Left forelimb (tissue), 1 donor: ENCODE measurements around the gene UGT1A1.
A peak's percentile ranks its signal among the peaks of the same experiment; 100 is the strongest.

Experiments
- DNase-seq: peaks from one replicate; pipeline ENCODE4 v3.0.0-alpha.2; 2018; ENCODE audit warnings: low spot score

The UGT1A1 gene

GRCh38 chr2:233798335-233799086, 38.4 kb downstream of the UGT1A1 start:
- DNase-seq = peak; percentile 49

DNA sequence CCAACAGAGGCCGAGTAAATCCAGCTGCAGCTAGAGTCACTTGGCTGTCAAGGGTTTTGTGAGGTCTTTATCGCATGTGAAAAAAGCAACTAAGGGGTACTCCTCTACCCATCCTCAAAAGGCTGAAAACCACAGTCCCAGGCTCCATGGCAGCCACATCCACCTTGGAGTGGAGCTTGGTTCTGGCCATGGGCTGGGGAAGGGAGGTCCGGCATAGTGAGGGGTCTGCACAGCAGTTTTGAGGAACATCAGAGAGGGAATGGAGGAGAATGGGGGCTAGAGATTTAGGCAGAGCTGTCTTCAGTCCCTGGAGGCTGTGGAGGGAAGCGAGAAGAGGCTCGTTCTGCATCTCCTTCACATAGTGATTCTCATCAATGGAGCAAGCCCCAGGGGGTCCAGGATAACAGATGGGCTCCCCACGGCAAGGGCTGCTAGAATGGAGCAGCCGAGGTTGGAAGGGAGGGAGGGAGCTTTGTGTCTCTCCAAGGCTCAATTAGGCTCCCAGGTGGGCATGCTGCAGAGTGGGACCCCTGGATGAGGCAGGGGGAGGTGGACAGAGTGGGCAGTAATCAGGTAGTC, 39.1 kb downstream of the UGT1A1 start:
- peak; percentile 34 for DNase-seq

GRCh38 chr2:233799716-233800115, 39.6 kb downstream of the UGT1A1 start:
- no peak for DNase-seq

GRCh38 chr2:233800208-233800607, 40.1 kb downstream of the UGT1A1 start:
- DNase-seq = peak; percentile 58

DNA sequence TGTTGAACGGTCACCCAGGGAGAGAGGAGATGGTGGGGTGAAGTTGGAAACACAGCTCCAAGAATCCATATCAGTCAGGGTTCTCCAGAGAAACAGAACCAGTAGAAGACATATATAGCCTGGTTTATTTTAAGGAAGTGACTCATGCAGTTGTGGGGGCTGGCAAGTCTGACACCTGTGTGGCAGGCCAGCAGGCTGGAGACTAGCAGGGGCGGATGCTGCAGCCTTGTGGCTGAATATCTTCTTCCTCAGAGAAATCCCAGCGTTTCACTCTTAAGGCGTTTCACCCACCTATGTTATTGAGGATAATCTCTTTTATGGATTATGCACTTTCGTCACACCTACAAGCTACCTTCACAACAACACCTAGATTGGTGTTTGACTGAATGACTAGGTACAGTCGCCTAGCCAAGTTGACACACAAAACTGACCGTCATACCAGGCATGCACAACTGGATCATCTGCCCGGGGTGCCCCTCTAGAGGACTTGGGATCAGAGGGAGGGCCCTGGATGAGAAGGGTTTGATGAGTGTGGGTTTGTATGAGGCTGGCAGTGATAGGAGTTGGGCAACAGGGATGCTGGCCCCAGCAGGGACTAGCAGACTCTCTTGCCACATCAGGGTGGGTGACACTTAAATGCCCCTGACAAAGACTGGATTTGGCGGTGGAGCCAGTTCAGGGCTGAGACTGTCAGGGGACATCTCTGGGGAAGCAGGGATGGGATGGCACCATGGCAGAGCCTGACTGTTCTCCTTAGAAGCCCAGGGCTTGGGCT, 41.5 kb downstream of the UGT1A1 start:
- DNase-seq = no peak

- no peak for DNase-seq
Measured at GRCh38 chr2:233802132-233802815, 42.2 kb downstream of the UGT1A1 start.

GRCh38 chr2:233803292-233803911, 43.3 kb downstream of the UGT1A1 start:
- peak; percentile 55 for DNase-seq

- peak; percentile 45 for DNase-seq
Measured at GRCh38 chr2:233803994-233804393, 43.9 kb downstream of the UGT1A1 start.

- no peak for DNase-seq
Measured at GRCh38 chr2:233807215-233807865, 47.3 kb downstream of the UGT1A1 start.

DNA sequence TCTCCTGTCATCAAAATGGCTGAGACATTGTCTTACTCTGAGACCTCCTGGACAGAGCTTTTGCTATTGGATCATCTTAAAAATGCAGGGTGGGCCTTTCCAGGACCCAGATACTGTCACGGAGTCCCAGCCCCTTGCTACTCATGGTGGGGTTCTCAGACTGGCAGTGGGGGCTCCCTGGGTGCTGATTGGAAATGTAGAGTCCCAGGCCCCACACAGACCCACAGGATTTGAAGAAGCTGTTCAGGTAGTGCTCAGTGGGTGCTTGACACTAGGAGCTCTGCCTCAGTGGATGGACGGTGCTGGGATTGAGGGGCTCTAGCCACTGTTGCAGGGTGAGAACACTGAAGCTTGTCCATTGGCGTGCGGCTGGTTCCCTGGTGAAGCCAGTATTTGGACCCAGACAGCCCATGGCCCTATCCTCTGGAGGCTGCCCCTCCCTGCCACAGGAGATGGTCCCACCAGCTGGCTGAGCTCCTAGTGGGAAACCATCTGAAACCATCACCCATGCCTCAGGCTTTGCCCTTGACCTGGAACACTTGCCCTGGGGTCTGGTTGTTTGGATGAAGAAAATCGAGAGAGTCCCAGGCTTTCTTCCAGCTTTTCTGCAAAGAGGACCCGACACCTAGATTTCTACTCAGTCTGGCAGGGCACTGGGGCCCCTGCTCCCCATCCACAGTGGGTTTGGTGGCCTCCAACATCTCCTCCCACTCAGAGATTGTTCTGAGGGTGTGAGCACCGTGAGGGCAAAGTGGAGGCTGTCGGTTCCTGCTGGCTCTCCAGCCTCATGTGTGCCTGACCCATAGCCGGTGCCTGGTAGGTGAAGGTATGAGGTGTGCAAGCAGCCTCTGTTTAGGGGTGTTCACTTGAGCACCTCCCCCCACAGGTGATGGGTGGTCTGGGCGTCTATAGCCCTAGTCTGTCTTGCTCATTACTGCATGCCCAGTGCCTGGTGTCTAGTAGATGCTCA, 48.2 kb downstream of the UGT1A1 start:
- peak; percentile 55 for DNase-seq

GRCh38 chr2:233810385-233810784, 50.3 kb downstream of the UGT1A1 start:
- DNase-seq = no peak

- DNase-seq = no peak
Measured at GRCh38 chr2:233811087-233811486, 51.0 kb downstream of the UGT1A1 start.

- no peak for DNase-seq
Measured at GRCh38 chr2:233811732-233812131, 51.7 kb downstream of the UGT1A1 start.

GRCh38 chr2:233813236-233814055, 53.4 kb downstream of the UGT1A1 start:
- peak; percentile 33 for DNase-seq

DNA sequence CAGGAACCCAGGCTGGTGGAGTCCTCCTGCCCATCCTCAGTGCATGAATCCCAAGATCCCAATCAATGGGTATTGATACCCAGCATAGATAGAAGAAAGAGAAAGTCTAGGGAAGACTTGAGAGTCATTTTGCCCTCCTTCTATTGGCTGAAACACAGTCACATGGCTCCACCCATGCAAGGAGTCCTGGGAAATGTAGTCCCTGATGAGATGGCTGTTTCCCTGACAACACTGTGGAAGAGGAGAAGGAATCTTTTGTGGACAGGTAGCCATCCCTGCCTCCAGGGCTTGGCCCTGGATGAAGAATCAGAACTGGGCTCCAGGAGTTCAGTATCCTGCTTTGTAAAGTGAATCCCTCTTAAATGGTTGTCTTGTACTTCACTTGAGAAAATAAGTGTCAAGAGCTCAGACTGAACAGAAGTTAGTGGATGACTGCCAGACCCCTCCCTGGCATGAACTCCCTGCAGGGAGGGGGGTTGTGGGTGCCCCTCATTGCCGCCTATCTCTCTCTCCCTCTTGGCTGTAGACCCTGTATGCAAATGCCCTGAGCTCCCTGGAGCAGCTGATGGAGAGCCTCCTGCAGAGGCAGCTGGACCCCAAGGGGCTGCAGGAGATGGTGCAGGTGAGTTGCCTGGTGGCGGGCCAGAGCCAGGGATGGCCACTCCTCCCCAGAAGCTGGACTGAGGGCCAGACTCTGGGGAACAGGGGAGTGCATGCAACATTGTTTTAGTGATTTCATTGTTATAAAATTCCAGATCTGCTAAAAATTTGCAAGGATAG, 54.2 kb downstream of the UGT1A1 start:
- peak; percentile 18 for DNase-seq

DNA sequence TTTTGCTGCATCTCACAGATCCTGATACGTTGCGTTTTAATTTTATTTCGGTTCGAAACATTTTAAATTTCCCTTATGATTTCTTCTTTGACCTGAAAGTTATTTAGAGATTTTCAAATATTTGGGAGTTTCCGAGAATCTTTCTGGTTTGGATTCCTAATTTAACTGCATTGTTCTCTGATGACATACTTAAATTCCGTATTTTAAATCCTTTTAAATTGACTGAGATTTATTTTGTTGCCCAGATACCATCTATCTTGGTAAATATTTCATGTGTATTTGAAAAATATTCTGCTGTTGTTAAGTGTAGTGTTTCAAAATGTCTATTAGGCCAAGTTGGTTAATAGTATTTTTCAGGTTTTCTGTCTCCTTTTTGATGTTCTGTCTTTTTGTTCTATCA, 55.8 kb downstream of the UGT1A1 start:
- no peak for DNase-seq

GRCh38 chr2:233816334-233816733, 56.3 kb downstream of the UGT1A1 start:
- no peak for DNase-seq

GRCh38 chr2:233816771-233817170, 56.7 kb downstream of the UGT1A1 start:
- DNase-seq = peak; percentile 31
